Fibroblast of skin of left biceps (primary cell): ENCODE data around the gene CREBBP.
"Not testable (repeated sequence)": the region's sequence is repeated elsewhere in the genome, so short reads cannot be mapped to it uniquely, and the experiment has no call there.

ENCODE experiments used
- DNase-seq, 2 experiments: peaks; one replicate each; pipeline ENCODE4 v3.0.0-alpha.2; 2013; ENCODE audit warnings: low read depth in 2 of 2

CREBBP gene

DNA sequence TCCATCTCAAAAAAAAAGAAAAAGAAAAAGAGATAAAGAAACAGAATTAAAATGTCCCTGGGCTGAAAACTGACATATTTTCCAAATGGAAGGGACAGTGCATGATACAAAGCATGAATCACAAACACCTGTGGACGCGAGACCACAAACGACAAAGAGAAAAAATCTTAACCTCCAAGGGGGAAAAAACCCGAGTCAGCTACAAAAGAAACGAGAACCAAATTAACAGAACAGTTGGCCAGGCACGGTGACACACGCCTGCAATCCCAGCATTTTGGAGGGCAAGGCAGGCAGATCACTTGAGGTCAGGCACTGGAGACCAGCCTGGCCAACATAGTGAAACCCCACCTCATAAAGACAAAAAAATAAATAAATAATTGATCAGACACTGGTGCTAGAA, 165.1 kb downstream of the CREBBP start:
- no peak for DNase-seq

DNA sequence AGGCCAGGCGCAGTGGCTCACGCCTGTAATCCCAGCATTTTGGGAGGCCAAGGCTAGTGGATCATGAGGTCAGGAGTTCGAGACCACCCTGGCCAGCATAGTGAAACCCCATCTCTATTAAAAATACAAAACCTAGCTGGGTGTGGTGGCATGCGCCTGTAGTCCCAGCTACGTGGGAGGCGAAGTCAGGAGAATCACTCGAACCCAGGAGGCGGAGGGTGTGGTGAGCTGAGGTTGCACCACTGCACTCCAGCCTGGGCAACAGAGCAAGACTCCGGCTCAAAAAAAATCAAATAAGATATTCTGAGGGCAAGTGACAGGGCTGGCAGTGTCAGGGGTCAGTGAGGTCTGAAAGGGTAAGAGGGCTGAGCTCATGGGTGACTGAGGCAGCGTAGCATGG, 166.1 kb downstream of the CREBBP start:
- DNase-seq = not testable (repeated sequence)

DNA sequence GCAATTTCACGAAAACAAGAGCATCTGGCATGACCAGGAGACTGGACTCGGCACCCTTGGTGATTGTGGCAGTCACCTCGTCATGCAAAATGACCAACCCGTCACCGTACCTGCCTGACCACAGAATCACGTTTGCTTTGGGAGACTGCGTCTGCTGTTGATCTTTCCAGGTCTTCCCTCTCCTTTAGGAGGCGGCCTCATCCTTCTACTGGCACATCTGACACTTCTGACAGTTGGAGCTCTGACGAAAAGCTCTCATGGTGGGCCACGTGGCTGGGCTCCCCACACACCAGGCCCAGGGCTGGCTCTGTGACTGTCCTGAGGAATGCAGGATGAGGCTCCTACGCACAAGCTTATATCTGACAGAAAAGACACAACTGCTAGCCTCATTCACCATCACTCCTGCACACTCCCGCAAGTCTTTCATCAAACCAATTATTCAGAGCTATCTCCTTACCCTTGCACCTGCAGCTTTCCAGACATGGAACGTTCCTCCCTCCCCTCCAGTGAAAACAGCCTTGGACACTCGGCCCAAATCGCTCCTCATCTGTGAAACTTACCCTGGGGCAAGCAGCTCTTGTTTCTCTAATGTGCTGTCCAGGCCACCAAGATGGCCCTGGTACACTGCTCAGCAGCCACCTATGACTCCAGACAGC, 166.8 kb downstream of the CREBBP start:
- no peak for DNase-seq

DNA sequence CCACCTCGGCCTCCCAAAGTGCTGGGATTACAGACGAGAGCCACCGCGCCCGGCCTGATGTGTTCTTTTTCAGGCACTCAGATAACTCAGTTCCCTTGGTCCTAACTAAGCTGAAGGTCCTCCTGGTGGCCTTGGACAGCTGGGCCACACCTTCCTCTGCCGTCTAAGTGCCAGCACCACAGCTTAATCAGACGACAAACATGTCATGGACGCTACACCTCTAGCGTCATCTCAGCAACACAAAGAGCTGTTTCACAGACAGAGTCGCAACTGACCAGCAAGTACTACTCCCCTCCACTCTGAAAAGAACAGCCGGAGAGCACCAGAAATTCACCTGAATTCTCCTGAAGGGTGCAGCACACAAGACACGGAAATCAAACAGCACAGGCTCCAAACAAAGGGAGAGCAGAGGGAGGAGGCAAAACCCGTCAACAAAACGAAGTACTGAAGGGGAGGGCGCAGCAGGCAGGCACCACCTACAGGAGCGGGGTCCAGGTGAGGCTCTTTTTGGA, 167.6 kb downstream of the CREBBP start:
- DNase-seq = no peak

DNA sequence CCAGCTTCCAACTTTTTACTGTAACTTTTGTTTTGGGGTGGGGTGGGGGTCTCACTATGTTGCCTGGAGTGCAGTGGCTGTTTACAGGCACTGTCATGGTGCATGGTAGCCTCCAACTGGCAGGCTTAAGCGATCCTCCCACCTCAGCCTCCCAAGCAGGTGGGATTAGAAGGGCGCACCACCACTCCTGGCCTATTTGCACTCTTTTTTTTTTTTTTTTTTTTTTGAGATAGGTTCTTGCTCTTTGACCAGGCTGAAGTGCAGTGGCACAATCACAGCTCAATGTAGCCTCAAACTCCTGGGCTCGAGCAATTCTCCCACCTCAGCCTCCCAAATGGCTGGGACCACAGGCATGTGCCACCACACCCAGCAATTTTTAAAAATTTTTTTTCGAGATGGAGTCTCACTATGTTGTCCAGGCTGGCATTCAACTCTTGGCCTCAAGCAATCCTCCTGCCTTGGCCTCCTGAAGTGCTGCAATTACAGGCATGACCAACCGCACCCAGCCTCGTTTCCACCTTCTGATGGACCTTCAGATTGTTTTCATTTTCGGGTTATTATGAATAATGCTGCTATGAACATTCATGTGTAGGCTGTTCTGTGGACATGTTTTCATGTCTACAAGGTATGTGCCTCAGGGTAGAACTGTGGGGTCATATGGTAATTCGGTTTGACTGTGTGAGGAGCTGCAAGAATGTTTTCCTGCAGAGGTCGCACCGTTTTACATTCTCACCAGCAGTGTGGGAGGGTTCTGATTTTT, 174.1 kb downstream of the CREBBP start:
- DNase-seq = no peak

DNA sequence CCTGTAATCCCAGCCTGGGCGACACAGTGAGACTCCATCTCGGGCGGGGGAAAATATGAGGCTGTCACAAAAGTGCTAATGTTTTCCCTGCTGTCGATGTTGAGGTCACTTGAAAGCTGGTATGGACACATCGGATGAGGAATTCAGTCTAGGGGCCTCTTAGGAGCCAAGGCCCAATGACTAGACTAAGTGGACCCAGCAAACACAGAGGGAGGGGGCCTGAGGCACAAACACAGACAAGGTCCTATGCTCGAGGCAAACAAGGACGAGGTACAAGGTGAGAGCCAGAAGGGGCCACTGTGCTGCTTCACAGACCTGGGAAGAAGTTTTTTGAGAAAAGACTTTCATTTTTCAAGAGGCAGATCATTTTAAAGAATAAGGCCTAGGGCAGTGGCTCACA, 178.4 kb downstream of the CREBBP start:
- no peak for DNase-seq

DNA sequence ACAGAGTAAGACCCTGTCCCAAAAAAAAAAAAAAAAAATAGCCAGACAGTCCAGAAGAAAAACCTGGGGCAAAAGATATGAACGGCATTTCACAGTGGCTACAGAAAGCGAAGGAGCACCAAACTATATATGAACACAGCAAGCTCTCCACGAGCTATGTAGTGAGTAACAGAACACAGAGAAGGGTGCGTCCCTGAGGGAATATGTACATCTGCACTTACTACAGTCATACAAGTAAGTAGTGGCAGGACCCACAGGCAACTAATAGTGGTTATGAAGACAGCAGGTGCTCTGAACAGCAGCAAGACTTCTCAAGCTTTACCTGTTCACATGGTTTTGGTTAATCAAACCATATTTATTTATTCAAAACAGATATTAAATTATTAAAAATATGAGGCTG, 179.0 kb downstream of the CREBBP start:
- no peak for DNase-seq

DNA sequence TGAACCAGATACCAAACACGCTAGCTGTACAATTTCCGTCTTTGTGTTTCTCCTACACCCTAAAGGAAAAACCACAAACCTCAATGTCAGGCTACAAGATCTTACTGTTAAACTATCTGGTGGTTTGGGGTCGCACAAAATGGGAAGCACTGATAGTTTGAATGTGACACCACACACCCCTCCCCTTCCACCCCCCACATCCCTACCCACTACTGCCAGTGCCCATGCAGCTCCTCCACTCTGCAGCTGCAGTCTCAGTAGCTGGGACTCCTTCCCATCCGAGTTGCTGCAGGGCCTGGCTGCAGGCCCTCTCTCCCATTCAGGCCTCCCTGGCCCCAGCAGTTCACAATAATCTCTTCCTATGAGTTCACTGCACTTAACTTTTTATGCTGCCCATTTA, 181.6 kb downstream of the CREBBP start:
- DNase-seq = no peak

DNA sequence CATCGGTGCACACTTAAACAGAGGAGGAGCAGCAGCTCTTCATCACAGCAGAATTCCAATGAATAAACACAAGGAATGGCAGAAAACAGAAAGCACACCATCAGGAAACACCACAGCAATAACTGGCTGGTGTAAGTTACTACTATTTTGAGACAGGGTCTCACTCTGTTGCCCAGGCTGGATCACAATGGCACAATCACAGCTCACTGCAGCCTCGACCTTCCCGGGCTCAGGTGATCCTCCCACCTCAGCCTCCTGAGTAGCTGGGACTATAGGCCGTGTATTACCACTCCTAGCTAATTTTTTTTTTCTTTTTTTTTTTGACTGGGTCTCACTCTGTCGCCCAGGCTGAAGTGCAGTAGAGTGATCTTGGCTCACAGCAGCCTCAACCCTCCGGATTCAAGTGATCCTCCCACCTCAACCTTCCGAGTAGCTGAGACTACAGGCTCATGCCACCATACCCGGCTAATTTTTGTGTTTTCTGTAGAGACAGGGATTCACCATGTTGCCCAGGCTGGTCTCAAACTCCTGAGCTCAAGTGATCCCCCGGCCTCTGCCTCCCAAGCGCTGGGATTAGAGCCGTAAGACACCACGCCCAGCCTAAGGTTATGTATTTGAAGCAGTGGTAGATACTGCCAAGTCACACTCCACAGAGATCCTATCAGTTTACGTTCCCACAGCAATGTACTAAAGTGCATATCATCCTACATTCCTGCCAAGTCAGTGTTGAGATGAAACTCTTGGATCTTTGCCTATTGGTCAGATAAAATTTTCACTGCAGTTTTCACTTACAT, 183.9 kb downstream of the CREBBP start:
- peak; percentile 56 to 66 for DNase-seq

DNA sequence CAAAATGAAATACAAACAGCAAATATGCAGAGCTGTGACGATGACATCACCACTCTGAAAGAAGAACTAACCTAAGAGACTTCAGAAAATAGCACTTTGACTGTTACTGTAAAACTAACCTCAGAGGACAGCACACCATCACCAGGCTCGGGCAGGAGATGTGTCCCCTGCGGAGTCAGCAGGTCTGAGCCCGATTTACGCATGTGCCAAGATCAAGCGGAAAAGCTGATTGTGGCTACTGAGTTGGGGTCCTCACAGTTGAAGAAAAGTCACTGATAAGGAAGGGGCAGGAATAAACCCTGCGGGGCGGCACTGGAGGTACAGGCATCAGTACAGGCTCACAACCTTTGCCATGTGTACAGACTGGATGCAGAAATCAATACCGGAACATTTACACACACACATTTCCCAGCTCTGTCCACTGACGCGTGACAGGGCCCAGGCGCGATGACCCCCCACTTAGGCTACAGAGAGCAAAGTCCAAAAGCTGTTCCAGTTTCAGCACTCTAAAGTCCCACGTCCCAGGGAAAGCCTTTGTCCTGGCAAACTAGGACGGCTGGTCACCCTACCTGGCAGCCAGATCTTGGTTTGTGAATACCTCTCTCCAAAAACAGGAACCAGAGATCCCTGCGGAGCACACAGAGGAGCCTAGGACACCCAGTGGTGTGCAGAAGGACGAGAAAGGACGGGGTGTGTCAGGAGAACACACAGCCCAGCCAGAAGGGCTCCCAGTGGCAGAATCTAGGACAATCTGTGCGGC, 184.7 kb downstream of the CREBBP start:
- no peak for DNase-seq

DNA sequence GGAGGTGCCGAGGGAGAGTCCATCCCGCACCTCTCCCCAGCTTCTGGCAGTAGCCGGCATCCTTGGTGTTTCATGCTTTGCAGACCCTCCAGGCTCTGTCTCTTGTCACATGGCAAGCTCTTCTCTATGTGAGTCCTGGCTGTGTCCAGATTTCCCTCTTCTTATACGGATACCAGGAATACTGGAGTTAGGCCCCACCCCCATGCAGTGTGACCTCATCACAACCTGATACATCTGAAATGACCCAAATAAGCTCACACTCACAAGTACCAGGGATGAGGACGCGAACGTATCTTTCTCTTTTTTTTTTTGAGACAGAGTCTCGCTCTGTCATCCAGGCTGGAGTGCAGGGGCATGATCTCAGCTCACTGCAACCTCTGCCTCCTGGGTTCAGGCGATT, 186.5 kb downstream of the CREBBP start:
- no peak for DNase-seq

DNA sequence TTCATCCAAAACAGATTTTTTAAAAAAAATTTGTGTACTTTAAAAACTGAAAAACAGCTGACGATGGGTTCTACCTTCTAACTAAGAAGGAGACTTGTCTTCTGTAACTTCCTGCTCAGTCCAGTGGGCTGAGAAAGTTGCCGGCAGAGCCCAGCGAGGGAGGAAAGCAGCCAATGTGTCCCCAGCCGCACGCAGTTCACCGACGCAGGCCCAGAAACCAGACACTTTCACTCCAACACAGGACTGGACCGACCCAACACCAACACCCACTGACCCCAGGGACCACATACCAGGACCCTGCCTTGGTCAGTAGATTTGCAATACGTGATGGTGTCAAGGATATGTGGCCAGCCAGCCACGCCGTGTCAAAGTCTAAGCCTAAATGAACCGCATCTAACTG, 188.8 kb downstream of the CREBBP start:
- DNase-seq = no peak

DNA sequence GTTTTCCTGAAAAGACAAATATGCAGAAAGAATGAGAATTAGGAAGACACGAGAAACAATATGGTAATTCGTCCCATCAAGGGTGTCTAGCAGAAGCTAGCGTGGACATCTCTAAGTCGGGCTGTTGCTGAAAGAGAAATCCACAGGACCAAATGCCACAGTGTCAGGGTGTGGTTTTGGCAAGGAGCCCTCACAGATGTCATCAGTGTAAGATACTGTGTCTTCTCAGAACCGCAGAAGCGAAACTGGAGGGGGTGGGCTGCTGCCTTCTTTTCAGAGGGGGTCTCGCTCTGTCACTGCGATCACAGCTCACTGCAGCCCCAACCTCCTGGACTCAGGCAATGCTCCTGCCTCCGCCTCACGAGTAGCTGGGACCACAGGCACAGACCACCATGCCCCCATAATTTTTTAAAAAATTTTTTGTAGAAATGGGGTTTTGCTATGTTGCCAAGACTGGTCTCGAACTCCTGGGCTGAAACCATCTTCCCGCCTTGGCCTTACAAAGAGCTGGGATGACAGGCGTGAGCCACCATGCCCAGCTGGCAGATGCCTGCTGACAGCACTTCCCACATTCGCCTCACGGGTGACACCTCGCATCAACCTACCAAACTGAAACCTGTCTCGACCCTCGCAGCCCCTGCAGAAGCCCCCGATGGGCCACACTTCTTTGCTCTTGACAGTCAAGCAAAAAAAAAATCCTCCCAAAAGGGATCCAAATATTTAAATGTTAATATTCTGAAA, 189.4 kb downstream of the CREBBP start:
- no peak for DNase-seq

DNA sequence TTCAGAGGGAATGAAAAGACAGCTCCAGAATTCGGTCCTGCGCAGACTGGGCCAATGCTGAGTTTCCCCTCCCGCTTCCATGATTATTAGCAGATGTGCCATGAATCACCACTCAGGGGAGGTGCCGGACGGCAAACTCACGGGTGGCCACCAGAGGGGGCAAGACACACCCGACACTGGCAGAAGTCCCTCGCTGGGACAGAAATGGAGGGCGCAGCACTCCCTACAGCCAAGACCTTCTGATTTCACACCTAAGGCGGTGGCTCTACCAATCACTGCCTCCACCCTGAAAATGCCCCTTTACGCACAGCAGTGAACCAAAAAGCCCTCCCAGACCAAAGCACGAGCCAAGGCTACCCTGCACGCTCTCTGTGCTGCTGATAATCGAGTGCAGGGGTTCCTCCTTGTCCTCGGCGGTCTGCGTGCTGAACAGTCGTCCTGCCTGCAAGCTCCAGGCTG, 190.0 kb downstream of the CREBBP start:
- peak; percentile 86 to 90 for DNase-seq

DNA sequence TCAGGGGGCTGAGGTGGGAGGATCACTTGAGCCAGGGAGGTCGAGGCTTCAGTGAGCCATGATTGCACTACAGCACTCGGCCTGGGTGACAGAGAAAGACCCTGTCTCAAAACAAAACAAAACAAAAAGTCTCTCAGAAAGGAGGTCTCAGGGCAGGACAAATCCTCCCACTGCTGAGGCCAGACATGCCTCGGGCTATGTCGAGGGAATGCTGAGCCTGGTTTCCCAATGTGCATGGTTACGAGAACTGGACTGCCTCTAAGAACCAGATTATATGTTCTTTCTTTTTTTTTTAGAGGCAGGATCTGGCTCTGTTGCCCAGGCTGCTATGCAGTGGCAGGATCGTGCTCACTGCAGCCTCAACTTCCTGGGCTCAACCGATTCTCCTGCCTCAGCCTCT, 190.8 kb downstream of the CREBBP start:
- no peak for DNase-seq

DNA sequence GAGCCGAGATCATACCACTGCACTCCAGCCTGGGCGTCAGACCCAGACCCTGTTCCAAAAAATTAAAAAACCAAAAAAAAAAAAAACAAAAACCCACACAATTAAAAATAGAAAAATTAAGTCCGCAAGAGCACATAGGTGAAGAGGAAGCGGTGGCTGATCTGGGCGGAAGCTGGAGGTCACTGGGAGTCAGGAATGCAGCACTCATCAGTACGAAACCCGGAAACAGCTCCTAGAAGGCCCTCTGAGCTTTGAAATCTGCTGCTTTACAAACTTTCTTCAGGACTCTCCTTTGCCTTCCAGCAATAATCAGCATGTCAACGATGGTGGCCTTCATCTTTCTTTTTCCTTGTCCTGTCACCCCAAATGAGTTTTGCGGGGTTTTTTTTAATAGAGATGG, 192.7 kb downstream of the CREBBP start:
- no peak for DNase-seq

DNA sequence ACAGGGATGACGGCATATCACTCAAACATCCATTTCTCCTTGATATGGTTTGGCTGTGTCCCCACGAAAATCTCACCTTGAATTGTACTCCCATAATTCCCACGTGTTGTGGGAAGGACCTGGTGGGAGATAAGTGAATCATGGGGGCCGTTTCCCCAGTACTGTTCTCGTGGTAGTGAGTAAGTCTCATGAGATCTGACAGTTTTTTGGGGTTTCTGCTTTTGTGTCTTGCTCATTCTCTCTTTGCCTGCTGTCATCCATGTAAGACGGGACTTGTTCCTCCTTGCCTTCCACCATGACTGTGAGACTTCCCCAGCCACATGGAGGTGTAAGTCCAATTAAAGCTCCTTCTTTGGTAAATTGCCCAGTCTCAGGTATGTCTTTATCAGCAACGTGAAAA, 193.5 kb downstream of the CREBBP start:
- DNase-seq = no peak

DNA sequence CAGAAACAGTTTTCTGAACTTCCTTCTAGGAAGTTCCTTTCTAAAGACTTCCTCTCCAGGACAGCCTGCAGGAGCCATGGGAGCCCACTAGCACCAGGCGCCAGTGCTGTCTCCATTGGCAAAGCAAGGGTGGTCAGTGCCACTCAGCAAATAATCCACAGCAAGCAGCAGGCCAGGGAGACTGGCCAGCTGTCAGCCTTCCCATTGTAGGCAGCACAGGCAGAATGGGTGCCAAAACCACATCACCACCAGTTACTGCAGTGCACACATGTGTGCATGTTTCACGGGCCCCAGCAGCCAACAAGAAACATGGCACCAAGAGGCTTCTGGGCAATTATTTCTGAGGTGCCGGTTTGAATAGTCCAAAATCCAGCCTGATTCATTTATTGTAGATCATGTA, 199.3 kb downstream of the CREBBP start:
- DNase-seq = no peak

DNA sequence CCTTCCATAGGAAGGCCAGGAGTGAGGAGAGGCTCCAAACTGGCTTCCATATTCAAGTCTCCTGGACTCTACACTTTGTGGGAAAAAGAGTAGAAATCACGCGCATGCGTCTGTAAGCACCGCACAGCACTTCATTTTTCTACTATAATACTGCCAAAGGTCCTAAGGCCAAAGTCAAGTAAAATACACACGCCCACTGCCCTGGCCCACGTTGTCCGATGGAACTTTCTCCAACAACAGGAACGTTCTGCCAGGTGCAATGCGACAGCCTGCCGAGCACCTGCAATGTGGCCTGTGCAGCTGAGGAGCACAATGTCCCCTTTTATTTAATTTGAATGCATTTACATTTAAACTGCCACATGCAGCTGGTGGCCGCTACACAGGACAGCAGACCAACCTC, 202.5 kb downstream of the CREBBP start:
- DNase-seq = no peak

DNA sequence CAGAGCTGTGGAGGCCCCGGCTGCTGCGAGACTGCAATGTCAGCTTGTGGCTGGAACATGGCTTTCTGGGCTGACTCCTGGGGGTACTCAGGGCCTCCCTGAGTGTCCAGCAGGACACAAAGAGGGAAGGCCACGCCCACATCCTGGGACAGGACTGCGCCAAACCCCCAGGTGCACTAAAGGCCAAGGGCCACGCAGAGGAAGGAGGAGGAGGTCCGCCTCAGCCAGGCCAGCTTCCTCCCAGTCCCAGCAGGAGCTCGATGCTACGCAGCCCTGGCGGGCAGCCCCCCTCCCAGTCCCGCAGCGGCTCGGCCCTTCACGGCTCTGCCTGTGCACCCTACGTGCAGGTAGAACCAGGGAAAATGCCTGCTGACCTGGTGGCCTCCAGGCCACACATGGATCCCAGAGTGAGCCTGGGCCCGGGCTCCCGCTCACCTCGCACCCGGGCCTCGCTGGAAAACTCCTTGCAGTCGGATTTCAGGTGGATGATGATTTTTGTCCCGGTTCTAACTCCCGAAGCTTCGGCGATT, 204.8 kb downstream of the CREBBP start:
- no peak for DNase-seq
